Anterior cingulate cortex (tissue), 58 donors: Measurements from ENCODE around the gene AZI2.

Experiments used
- DNase-seq, 58 donors: peaks; one replicate each; lab custom pipeline; 2025; lab: John Stamatoyannopoulos, UW

Gene AZI2

DNA sequence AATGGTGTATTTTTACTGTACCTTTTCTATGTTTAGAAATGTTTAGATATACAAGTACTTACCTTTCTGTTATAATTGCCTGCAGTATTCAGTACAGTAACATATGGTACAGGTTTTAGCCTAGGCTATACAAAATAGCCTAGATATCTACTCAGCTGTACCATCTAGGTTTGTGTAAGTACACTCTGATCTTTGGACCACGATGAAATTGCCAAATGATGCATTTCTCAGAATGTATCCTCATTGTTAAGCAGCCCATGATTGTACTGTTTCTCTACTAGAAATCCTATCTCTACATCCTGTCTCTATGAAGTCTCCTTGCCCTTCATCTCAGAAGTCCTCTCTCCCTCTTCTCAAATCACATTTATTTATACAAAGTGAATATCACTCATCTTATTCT is 32.9 kb downstream of the AZI2 start:
- no peak for DNase-seq

DNA sequence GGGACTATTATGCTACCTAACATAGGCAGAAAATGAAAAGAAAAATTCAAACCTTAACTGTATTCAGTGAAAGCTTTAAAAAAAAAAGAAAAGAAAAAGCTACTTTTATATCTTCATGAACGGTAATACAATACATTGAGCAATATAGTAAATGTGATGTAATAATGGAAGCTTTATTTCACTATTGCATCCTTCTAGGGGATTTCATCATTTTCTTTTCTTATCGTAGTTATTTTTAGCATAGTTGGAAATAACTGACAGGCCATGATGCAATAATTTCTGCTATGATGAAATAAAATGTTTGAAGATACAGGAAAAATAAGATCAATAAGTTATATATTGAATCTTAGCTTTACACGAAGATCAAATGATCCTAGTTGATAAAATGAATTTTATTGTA is 40.4 kb downstream of the AZI2 start:
- no peak for DNase-seq

DNA sequence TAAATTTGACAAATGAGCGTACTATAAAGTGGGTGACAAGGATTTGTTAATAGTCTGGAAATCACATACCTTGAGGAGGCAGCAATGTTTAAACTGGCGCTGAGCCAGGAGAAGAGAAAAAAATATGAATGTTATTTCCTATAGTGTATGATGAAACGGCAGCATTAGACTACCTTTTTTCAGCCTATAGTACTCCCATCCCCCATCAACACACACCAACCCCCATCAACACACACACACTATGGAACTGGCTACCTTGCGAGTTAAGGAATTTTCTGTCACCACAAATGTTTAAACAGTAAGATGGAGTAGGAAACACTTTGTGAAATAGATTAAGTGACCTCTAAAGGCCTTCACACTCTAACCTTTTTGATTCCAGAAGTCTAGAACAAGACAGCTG is 46.9 kb downstream of the AZI2 start:
- no peak for DNase-seq

DNA sequence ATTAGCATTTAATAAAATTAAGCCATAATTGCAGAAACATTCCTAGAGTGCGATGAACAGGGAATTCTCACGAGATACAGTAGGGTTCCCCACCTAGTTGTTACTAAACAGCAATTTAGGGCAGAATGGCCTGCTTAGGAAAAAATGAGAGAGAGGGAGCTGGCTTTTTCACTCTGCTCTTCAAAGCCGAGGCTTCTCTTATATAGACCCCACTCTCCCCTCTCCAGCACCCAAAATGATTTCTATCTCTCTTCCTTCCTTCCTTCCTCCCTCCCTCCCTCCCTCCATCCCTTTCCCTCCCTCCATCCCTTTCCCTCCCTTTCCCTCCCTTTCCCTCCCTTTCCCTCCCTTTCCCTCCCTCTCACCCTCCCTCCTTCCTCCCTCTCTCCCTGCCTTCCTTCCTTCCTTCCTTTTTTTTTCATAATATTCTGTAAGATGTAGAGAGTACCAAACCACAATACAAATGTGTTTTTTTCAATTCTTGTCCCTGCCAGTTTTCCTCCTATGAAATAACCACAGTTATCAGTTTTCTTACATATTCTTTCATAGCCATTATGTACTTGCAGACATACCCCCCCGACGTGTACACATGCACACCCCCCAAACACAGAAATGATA is 48.2 kb downstream of the AZI2 start:
- no peak for DNase-seq

DNA sequence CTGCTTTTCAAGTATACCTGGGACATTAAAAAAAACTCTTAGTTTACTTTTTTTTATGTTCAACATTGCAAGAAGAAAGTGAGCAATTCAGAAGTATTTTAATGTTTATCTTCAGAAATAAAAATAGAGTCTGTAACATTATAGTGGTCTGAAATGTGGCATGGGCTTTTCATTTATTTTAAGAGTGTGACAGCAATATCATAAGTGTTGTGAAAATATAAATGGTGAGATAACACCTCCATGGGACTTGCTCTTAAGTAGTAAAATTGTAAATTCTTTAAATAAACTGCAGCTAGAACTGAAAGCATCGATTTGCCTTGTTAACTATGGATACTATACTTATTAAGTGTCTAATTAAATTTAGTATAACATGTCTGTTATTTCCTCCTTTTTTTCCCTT is 48.9 kb downstream of the AZI2 start:
- no peak for DNase-seq

DNA sequence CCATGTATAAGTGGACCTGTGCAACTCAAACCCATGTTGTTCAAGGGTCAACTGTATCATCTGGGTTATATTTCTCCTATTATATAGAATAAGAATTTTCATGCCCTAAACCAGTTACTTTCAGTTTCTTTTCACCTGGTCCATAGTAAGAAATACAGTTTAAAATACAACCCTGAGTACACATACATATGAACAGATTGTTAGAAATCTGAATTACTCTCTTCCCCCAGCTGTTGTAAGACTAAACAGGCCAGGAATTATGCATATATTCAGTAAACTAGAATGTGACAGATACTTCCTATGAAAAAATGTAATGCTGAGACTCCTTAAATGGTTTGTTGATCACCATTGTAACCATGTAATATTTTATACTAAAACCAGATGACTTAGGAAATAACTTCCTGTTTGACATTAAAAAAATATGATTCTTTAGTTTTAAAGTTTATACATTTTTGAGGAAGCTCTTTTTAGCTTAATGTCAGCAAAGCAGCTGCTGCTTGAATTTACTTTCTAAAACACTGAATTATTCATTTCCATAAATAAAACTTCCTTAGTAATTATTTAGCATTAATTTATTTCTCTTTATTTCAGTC is 52.6 kb downstream of the AZI2 start:
- no peak for DNase-seq

DNA sequence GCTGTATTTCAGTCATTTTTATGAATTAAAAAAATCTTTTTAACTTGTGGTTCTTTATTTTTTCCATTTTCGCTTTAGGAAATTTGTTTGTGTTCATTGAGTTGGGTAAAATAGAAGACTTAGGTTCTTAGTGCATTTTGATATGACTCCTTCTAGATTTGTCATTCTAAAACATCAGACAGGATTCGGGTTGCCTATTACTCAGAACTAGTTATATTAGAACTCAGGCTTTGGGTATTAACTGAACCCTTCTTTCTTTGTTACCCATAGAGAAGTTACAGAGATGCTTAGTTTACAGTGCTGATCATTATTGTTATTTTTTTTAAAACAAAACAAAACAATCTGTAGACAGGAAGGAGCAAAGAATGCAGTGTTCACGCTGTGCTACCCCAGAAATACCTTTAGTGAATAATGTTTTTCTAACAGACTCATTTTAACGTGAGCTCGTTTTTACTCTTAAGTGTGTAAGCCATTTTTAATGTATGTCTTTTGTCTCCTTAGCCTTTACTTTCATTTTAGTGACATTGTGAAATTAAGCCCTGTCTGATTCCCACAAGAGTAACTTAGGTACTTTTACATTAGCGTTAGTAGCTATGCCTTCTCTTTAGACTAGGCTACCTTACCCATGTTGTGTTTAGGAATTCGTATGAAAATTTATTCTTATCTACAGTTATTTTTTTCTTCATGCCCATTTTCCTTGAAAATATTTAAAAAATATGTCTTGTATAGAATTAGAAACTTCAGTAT is 53.8 kb downstream of the AZI2 start:
- no peak for DNase-seq

DNA sequence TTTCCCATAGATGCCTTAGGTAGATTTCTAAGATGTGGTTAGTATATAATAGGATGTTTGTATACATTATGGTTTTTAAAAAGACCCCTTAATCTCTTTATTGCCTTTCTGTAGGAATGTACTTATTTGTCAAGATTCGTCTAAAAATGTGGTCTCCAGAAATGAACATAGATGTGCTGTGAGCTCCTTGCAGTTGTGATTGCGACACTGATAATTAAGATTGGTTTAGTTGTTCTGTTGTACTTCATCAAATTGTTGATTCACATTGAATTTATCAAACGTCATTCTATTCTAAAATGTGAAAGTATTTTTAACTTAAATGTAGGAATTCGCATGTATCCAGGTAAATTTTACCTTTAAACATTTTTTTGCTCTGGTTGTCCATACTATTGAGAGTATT is 56.0 kb downstream of the AZI2 start:
- DNase-seq = no peak

DNA sequence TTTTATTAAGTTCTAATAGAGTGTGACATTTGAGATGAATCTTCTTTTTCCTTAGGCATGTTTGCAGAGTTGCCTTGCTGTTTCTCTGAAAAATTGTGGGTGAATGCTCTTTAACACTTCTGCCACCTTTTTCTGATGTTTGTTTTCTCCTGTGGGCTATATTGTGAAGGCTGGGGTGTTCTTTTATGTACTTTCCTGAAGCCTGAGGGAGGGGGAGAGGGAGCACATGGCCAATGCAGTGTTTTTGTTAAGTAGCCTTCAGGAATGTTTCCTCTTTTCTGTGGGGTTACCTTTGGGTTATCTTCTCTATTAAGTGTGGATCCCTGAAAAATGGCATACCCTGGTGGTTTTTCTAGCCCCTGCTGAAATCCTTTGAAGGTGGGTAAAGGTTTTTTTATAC is 57.0 kb downstream of the AZI2 start:
- DNase-seq = no peak

DNA sequence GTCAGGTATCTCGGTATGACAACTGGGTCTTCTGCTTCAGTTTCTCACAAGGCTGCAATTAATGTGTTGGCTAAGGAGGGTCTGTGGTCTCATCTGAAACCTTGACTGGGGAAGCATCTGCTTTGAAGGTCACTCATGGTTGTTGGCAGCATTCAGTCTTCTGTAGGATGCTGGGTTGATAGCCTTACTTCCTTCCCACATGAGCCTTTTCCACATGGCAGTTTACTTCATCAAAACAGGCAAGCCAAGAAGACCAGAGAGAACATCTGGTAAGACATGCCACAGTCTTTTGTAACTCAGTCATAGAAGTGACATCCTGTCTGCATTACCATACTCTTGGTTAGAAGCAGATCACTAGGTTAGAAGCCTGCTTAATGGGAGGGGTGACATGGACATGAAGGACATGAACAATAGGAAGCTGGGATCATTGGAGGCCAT is 57.7 kb downstream of the AZI2 start:
- DNase-seq = no peak

DNA sequence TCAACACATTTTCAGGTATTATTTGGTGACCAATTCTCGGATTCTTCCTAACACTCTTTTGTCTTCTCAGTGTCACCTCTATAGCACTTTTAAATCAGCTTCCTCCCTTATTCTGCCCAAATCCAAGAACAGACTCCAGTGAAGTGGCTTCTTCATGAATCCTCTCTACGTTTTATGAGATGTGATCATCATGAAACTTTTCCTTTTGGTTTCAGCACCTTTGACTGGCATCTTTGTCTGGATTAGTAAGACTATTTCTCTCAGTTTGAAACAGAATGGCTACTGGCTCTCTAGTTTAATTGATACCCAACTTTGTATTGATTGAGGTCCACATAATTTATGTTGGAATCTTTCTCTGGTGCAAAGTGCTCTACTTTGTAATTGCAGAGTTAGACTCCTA is 61.6 kb downstream of the AZI2 start:
- no peak for DNase-seq

DNA sequence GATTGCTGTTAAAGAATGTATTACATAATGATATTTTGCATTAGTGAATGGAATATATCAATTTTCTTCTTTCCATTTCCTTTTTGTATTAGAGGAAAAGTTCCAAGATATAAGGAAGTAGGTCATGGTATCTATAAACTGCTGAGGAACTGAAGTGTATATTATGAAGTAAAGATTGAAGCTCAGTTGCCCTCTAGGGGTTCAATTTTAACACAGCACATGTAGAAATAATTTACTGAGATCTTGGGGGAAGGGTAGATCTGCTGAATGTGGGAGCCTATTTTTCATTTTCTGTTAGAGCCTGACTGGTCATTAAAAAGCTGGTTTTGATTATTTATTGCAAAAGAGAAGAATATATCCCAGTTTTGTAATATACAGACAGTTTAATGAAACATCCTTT is 62.0 kb downstream of the AZI2 start:
- no peak for DNase-seq

DNA sequence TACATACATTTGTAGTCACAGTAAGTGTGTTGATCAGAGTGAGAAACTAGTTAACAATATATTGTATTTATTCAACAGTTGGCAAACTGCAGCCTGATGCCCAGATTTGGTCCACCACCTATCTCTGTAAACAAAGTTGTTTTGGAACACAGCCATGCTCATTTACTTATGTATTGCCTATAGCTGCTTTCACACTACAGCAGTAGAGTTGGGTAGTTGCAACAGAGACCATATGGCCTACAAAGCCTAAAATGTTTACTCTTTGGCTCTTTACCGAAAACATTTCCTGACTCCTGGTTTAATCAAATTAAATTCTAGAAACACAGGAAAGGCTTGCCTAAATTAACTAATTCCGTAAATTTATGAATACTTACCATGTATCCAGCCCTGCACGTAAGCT is 67.8 kb downstream of the AZI2 start:
- no peak for DNase-seq

DNA sequence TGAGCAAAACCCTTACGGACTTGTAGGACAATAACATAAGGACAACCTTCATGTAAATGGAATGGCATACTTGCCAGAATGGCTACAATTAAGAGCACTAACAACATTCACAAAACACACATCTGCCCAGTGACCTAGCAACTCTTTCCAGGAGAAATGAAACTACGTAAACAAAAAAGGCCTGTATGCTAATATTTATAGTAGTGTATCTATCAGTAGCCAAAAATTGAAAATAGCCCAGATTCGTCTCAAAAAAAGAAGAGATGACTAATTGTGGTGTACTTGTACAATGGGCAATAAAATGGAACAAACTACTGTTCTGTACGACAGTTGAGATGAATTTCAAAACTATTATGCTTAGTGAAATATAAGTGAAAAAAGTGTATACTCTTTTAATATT is 68.9 kb downstream of the AZI2 start:
- DNase-seq = no peak

DNA sequence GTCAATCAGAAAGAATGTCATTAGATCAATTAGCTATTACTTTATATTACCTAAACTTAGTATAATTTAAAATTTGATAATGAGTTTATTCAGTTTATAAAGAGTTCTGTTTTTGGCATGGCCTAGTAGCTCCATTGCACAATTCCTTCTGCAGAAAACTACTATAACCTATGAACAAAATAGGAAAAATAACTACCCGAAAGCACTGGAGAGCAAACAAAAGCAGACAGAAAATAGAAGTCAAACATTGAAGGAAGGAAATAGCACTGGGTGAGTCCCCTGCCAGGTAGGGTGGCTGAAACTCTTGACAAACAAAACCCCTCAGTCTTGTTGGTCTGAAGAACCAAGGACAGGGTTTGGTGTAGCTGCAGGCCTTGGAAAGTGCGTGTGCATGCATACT is 69.7 kb downstream of the AZI2 start:
- DNase-seq = no peak

DNA sequence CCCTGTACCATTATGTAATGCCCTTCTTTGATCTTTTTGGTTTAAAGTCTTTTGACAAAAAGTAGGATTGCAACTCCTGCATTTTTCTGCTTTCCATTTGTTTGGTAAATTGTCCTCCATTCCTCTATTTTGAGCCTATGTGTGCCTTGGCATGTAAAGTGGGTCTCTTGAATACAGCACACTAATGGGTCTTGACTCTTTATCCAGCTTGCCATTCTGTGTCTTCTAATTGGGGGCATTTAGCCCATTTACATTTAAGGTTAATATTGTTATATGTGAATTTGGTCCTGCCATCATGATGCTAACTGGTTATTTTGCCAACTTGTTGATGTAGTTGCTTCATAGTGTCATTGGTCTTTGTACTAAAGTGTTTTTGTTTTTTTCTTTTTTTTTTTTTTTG is 74.8 kb downstream of the AZI2 start:
- DNase-seq = no peak
